HG02885 (cell line): Measurements from ENCODE around the gene UBAC2.
A peak's percentile ranks its signal among the peaks of the same experiment; 100 is the strongest.
"Not testable (repeated sequence)": the region's sequence is repeated elsewhere in the genome, so short reads cannot be mapped to it uniquely, and the experiment has no call there.

Experiments
- ATAC-seq: cut with Tn5 transposase; IDR thresholded peaks from one replicate; pipeline ENCODE4 v1.9.1; 2021; ENCODE audit warnings: mild to moderate bottlenecking; ENCODE audit not compliant: unreplicated experiment, poor library complexity

The UBAC2 gene

GRCh38 chr13:99230991-99231390, 30.3 kb downstream of the UBAC2 start:
- no peak for ATAC-seq

- no peak for ATAC-seq
These were observed 31.1 kb downstream of the UBAC2 start for GRCh38 chr13:99231721-99232120.

DNA sequence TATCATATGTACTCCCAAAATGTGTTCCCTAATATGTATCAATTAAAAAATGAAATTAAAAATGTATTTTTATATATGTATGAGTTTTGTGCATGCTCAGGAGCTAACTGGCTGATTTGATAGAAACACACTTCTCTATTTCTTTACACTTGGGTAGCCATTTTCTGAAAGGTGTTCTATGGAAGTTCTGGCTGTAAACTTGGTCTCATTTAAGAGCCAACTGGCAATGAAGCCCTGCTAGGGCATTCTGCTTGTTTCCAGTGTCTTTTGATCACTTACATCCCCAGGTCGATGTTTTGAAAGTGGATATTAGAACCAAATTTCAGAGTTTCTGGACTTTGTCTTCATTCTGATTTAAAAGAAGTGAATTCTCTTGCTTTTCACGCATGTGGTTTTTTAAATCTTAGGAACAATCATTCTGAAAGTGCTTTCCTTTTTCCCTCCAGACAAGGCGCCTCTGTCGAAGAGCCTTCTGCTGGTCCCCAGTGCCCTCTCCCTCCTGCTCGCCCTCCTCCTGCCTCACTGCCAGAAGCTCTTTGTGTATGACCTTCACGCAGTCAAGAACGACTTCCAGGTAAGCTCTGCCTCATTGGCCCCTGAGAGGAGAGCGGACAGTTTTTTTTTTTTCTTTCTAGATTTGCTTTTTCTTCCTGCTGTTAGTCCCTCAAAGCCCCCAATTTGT, 37.5 kb downstream of the UBAC2 start:
- peak; percentile 83 for ATAC-seq

DNA sequence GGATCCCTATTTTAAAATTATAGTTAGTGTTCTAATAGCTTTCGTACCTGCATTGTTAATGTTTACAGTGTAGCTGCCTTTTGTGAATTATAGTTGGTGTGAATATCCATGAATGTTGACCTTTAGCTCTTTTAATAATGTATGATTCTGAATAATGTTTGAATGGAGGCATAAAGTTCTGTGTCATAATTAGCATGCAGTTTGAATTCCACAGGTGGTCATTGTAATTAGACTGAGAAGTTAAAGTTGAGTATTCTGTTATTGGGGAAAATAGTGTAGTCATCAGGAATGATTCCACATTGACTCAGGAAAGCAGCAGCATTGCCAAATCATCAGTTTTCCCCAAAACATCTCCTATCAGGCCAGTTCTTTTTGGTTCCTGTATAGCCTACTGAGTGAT, 45.4 kb downstream of the UBAC2 start:
- no peak for ATAC-seq

GRCh38 chr13:99249178-99249577, 48.5 kb downstream of the UBAC2 start:
- not testable (repeated sequence) for ATAC-seq

DNA sequence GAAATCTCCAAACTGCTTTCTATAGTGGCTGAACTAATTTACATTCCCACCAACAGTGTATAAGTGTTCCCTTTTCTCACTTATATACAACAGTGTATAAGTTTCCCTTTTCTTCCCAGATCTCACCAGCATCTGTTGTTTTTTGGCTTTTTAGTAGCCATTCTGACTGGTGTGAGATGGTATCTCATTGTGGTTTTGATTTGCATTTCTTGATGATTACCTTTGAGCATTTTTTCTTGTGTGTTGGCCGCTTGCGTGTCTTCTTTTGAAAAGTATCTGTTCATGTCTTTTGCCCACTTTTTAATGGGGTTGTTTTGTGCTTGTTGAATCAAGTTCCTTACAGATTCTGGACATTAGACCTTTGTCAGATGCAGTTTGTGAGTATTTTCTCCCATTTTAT, 49.0 kb downstream of the UBAC2 start:
- not testable (repeated sequence) for ATAC-seq

DNA sequence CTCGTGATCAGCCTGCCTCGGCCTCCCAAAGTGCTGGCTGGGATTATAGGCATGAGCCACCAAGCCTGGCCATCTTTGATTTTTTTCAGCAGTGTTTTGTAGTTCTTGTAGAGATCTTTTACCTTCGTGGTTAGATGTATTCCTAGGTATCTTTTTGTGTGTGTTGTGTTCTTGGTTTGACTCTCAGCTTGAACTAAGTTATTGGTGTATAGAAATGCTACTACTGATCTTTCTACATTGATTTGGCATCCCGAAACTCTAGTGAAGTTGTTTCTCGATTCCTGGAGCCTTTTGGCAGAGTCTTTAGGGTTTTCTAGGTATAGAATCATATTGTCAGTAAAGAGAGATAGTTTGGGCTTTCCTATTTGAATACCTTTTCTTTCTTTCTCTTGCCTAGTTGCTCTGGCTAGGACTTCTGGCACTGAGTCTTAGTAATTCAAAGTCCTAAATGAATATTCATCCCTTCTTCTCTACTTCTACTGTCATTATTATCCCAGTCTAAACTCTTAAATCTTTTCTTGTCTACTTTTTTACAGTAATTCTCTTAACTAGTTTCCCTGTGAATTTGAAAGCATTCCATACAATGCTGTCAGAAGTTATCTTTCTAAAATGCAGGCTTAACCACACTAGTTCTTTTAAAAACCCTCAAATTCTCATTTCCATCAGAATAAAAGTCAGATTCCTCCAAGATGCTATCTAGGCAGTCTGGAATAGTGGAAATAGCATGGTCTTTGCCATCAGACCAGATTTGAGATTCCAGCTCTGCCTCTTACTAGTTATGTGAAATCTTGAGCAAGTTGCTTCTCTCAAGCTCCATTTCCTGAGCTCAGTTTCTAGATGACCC, 50.5 kb downstream of the UBAC2 start:
- no peak for ATAC-seq

DNA sequence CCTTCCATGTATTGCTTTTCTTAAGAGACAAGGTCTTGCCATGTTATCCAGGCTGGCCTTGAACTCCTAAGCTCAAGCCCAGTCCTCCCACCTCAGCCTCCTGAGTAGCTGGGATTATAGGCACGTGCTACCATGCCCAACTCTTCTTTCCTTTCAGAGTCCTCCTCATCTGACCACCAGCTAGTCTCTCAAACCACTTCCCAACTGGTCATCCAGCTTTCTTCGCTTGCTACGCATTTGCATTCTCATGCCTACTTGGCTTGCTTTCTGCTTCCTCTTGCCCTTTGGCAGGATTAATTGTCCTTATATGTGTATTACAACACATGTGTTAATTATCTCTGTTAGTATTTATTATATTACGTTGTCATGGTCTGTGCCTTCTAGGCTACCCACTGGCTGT, 51.3 kb downstream of the UBAC2 start:
- ATAC-seq, result no peak

DNA sequence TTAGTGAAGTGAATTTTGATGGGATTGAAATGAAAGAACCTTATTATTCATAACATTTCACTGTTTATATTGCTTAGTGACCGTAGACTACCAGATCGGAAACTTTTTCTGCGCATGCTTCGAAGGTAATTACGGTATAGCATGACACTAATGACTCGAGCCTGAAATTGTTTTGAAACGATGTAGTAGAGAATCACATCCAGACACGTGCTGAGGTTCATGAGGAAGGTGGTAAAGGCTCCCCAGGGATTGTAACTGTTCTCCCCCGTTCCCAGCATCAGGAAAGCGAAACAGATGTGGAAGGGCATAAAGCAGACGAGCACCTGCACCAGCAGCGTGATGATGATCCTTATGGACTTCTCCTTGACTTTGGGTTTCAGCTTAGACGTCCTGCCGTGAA, 54.2 kb downstream of the UBAC2 start:
- no peak for ATAC-seq

DNA sequence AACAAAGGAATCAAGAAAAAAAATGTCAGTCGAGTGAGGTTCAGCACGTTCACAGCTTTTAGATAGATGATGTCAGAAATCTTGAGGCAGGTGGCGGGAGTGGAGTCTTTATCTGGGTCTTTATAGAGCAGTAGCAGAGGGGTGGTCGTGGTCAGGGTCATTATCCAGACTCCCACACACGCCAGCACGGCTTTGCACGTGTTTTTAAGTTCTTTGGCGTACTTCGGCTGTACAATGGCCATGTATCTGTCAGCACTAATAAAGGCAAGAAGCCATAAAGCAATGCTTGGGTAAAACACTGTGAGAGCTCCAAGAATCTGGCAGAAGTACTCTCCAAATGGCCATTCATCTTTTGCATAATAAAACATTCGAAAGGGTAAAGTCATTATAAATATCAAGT, 54.6 kb downstream of the UBAC2 start:
- no peak for ATAC-seq

GRCh38 chr13:99256283-99256682, 55.6 kb downstream of the UBAC2 start:
- ATAC-seq, result no peak

GRCh38 chr13:99256709-99257108, 56.1 kb downstream of the UBAC2 start:
- ATAC-seq, result no peak

DNA sequence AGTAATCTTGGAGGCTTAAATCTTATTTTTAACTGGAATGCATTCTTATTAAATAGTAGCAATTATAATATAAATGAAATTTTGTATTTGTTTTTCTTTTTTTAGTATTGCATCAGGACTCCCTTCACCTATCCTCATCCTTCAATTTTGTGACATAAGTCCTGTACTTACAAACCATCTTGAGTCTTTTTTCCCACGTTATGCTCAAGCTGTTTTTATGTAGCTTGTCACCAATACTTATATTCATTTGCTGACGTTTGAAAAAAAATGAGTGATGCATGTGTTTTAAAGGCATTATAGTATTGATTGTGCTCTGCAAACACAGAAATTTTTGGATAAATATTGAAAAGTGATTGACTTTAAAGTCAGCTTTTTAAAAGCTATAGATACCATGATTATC, 56.6 kb downstream of the UBAC2 start:
- ATAC-seq, result no peak

- ATAC-seq, result peak; percentile 95
These were observed 57.7 kb downstream of the UBAC2 start, which contains the start of gene GPR18 for GRCh38 chr13:99258210-99258860. Gene GPR18 (minus strand): TSS chr13:99258379. CDS start chr13:99255872, 2,507 bp downstream.

GRCh38 chr13:99258946-99259345, 58.3 kb downstream of the UBAC2 start:
- ATAC-seq, result peak; percentile 68

- no peak for ATAC-seq
These were observed 59.6 kb downstream of the UBAC2 start for GRCh38 chr13:99260216-99260615.

DNA sequence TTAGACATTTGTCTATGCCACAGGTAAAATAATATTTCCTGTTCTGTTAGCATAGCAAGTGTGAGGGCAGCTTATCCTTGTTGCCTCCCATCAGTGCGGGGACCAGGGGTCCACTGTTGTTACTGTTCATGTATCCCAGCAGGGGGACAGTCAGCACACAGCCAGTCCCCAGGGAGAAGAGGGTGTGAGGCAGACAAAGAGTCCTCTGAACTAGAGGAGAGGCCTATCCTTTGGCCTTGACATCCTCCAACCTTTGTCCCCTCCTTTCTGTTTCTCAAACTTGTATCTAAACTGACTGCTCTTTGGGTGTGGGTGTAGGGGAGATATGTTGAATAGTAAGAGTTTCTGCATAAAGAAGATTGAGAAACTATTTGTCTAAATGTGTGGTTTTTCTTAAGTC, 60.4 kb downstream of the UBAC2 start:
- ATAC-seq, result no peak

DNA sequence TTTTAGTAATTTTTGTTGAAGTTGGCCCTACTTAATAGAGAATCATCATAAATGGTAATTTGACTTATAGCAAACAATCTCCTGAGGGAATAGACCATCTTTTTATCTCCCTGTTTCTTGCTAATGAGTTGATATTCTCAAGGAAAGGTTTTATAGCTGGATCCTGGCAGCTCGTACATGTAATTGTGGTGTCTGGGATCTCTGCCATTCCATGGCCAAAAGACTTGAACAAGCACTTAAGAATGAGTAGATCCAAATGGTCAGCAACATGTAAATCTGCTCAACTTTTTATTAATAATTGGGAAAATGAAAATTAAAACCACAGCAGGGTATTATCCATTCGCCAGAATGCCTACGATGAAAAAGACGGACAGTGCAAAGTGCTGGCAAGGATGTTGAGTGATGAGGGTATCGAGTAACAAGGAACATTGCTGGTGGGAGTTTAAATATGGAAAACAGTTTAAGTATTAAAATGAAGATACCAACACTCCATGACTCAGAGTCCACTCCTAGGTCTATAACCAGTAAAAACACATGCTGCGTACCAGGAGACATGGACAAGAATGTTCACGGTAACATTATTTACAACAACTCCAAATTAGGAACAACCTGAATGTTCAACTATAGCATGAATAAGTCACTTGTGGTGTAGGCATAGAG, 62.6 kb downstream of the UBAC2 start:
- ATAC-seq, result no peak

- ATAC-seq, result no peak
These were observed 63.4 kb downstream of the UBAC2 start for GRCh38 chr13:99264051-99264450.

DNA sequence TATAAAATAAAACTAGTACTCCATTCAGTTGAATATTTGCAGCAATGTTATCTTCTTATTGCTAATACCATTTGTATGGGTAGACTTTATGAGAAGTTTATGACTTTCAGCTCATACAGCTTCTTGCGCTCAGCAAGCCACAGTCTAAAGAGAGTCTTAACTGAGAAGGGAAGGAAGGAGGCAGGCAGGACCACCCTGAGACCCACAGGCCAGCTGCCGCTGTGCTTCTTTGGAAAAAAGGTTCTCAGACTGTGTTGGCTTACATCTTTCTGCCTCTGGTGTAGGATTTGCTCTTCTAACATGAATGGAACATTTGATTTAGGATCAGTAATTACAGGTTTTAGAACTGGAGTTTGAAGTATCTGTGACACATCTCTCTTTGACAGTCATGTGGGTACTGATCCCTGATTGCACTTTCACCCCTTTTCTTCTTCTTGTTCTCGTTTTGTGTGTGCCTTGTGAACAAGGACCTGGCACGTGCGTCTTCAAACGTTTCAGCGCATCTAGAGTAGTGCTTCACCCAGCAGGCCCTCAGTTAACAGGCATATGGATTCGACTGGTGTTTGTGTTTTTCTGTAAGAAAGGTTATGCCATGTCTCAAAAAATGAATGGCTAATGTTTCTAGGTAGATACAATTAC, 64.6 kb downstream of the UBAC2 start:
- no peak for ATAC-seq
